ENCODE measurements around the gene UBE2V1. TPM values are rescaled to one million over a fixed set of nuclear protein-coding genes. Genes with fewer than 3 reads are reported as not detected.
A peak's percentile ranks its signal among the peaks of the same experiment; 100 is the strongest.

UBE2V1 gene
- total RNA-seq, 1 donor from 2014 or later, result 83.2 TPM

DNA sequence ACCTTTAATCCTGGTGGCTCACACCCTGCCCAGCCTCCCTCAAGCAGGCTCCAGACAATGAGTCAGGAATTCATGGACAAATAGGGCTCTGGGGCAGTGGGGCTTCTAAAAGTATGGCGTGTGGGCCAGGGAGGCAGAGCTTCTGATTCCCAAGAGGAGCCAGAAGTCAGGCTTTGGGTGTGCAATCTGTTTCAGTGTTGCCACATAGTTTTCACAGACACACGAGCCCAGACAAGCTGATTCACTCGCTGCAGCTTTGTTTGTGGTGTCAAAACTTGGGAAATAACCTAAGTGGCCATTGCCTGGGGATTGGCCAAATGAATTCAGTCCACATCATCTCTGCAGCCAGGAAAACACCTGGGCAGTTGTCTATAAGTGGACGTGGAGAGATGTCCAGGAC, 31.4 kb upstream of the UBE2V1 start:
- intact Hi-C loops (cut with DNase I), result no loop called here
- peak overlapping the region; percentile 12 for H3K27ac ChIP-seq

DNA sequence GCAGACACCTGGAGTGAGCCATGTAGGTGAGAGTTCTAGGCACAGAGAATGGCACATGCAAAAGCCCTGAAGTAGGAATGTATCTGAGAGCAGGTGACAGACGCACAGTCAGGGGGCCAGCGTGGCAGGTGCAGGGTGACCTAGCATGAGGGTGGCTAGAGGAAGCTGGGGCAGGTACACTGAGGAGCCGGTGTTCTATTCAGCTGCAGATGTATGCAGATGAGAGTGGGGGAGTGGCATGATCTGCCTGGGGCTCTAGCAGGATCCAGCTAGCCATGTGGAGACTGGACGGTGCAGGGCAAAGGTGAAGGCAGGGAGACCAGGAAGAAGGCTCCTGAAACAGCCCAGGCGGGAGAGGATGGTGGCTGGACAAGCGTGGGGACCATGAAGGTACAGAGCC, 29.9 kb upstream of the UBE2V1 start:
- H3K9me3 ChIP-seq, result no peaks in the 10 kb centered on the region
- peaks cover 41% of the 10 kb centered on the region for H3K4me1 ChIP-seq
- no peak overlapping the region for H3K27ac ChIP-seq
- TF ChIP-seq, protein P1, sequence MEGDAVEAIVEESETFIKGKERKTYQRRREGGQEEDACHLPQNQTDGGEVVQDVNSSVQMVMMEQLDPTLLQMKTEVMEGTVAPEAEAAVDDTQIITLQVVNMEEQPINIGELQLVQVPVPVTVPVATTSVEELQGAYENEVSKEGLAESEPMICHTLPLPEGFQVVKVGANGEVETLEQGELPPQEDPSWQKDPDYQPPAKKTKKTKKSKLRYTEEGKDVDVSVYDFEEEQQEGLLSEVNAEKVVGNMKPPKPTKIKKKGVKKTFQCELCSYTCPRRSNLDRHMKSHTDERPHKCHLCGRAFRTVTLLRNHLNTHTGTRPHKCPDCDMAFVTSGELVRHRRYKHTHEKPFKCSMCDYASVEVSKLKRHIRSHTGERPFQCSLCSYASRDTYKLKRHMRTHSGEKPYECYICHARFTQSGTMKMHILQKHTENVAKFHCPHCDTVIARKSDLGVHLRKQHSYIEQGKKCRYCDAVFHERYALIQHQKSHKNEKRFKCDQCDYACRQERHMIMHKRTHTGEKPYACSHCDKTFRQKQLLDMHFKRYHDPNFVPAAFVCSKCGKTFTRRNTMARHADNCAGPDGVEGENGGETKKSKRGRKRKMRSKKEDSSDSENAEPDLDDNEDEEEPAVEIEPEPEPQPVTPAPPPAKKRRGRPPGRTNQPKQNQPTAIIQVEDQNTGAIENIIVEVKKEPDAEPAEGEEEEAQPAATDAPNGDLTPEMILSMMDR (IDR thresholded peaks at IDR 0.05), result no peak
- ATAC-seq (no peak), DNase-seq (no peak)
- no peaks in the 10 kb centered on the region for H3K27me3 ChIP-seq
- no peak overlapping the region for H3K4me3 ChIP-seq
- H3K36me3 ChIP-seq, result peaks cover 35% of the 10 kb centered on the region
- intact Hi-C loops (cut with DNase I), result no loop called here

More for the DNA sequence above, 31.4 kb upstream of the UBE2V1 start:
- Histone ChIP-seq H3K4me1 (peaks cover 37% of the 10 kb centered on the region), H3K4me3 (no peak overlapping the region), H3K36me3 (peaks cover 45% of the 10 kb centered on the region), H3K27me3 (no peaks in the 10 kb centered on the region), H3K9me3 (no peaks in the 10 kb centered on the region)
- DNase-seq (no peak), ATAC-seq (peak; percentile 46)
- TF ChIP-seq, protein P1 (IDR thresholded peaks at IDR 0.05), result no peak

DNA sequence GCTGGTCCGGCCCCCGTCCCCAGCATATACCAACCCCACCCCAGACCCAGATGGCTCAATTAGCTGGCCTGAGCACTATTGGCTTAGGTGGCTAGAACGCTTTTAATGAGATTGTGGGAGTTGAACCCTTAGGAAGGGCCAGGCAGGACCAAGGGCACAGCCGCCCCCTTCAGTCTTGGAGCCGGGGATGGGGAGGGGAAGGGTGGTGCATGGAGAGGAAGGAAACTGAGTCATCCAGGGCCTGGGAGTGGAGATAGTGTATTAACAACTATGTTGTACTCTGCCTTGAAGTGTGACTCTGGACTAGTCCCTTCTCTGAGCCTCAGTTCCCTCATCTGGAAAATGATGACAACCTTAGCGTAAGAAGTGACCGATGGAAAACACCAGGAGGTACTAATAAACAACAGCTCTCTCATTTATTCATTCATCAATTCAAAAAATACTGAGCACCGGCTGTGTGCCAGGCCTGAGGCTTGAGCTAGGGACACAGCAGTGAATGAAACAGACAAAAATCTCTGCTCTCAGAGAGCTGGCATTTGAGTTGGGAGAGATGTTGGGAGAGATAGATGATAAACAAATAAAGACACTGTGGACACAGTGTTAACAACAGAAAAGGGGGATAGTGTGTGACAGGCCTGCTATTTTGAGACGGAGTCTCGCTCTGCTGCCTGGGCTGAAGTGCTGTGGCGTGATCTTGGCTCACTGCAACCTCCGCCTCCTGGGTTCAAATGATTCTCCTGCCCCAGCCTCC, 29.0 kb upstream of the UBE2V1 start:
- Histone ChIP-seq H3K27ac (no peak overlapping the region), H3K9me3 (no peaks in the 10 kb centered on the region), H3K27me3 (no peaks in the 10 kb centered on the region), H3K4me3 (no peak overlapping the region), H3K4me1 (peaks cover 40% of the 10 kb centered on the region), H3K36me3 (peaks cover 34% of the 10 kb centered on the region)
- TF ChIP-seq, protein P1 (IDR thresholded peaks at IDR 0.05), result no peak
- ATAC-seq, result no peak
- intact Hi-C loops (cut with DNase I), result no loop called here
- DNase-seq, result no peak

DNA sequence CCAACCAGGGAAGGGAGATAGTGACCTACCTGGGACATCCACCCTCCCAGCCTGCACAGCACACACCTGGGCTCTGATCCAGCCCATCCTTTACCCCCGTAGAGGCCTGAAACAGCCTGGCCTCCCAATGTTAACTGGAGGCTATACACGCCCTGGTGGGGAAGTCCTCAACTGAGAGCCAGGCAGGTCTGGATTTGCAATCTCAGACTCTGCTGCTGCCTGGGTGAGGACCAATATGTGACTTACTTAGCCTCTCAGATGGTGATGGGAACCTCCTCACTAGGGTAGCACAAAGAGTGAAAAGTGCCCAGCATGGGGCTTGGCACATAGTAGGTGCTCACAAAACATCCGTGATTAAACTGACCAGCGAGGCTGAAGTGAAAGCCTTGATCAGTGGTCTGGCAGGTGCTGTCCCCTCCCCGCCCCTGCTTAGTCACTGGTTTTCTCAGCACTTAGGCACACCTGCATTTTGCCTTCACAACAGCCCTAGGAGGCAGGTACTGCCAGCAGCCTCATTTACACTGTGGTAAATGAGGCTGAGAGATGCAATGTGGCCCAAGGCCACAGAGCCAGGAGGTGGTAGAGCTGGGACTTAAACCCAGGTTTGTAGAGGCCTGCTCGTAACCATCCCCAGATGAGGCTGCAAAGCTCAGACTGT, 28.2 kb upstream of the UBE2V1 start:
- H3K9me3 ChIP-seq, result no peaks in the 10 kb centered on the region
- H3K4me3 ChIP-seq, result no peak overlapping the region
- intact Hi-C loops (cut with DNase I), result no loop called here
- TF ChIP-seq, protein P1 (IDR thresholded peaks at IDR 0.05), result no peak
- peaks cover 39% of the 10 kb centered on the region for H3K36me3 ChIP-seq
- peak overlapping the region; percentile 9 for H3K27ac ChIP-seq
- ATAC-seq (no peak), DNase-seq (no peak)
- peaks cover 33% of the 10 kb centered on the region for H3K4me1 ChIP-seq
- no peaks in the 10 kb centered on the region for H3K27me3 ChIP-seq

DNA sequence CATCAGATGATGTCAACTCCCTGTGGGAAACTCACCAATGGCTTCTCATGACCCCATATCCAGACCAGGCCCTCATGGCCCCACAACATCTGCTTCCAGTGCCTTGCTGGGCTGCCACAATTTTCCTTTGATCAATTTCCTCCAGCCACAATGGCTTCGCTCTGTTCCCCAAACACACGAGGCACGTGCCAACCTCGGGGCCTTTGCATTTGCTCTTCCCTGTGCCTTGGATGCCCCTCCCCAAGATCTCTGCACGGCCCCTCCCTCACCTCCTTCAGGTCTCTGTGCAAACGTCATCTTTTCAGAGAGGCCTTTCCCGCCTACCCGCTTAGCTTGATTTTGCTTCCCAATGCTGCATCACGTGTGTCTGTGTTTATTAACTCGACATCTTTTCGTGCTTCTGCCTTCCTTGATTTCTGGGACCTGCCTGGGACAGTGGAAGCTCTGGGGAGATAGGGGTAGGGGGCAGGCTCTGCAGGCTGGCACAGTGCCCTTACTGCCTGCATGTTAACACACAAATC, 27.4 kb upstream of the UBE2V1 start:
- TF ChIP-seq, protein P1 (IDR thresholded peaks at IDR 0.05), result no peak
- Histone ChIP-seq H3K4me3 (no peak overlapping the region), H3K27me3 (no peaks in the 10 kb centered on the region), H3K36me3 (peaks cover 45% of the 10 kb centered on the region), H3K27ac (peak overlapping the region; percentile 9), H3K4me1 (peaks cover 28% of the 10 kb centered on the region), H3K9me3 (no peaks in the 10 kb centered on the region)
- intact Hi-C loops (cut with DNase I), result no loop called here
- DNase-seq (no peak), ATAC-seq (no peak)

All from upper lobe of right lung (tissue), 1 donor.